IPS-NIHi11 (cell line): Measurements from ENCODE around the gene FANCC.

Source experiments
- DNase-seq: peaks from one replicate; pipeline ENCODE4 v3.0.0; 2012; ENCODE audit warnings: mixed read lengths, low spot score

The FANCC gene

GRCh38 chr9:95067057-95067456 is 250.5 kb downstream of the FANCC start:
- no peak for DNase-seq

- DNase-seq, result no peak
Observed at GRCh38 chr9:95065224-95065623, 252.3 kb downstream of the FANCC start.

- DNase-seq, result no peak
Observed at GRCh38 chr9:95063300-95063699, 254.2 kb downstream of the FANCC start.

DNA sequence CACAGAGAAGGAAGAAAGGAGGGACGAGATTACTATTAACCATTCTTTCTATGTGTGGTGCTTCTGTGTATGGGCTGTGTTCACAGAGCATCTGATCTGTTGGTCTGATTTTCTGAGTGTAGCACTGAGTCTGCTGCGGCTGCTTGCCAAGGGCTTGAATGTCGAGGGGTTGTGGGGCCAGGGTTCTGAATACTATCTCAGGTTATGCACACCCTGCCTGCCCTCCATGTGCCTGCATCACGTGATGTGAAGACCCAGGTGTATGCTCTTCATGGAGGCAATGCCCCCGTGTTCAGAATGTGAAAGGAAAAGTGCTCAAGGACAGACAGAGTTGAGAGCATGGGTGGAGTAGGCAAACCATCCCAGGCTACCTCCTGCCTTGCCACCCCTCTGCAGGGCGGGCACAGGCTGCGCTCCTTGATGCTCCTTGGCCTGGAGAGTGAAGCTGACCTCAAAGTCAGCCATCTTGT is 254.9 kb downstream of the FANCC start:
- DNase-seq, result no peak

DNA sequence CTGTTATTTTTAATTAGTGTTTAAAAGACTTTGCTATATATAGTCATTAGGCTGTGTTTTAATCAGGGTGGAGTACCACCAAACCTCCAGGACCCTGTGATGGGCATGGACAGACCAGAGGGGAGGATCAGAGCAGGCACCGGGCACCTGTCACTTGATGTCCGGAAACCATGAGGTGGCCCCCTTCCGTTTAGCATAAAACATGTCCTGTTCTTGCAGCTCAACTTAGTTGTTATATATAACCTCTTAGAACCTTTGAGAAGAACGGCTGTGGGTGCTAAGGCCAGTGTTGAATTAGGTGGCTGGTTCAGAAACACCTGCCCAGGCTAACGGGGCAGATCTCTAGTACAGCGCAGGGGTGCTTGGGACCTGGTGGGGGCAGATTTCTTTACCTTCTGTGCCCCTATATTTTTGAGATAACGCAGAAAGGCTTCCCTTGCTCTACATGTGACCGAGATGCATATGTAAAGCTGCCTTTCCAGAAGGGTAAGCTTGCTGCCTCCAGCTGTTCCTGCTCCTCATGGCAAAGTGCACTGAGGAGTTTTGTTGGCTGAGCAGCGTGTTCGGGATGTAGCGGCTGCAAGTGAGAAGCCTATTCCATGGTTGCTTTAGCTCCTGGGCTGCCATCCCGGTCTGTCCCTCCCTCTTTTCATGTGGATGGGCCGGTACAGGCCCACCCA is 255.5 kb downstream of the FANCC start:
- no peak for DNase-seq

GRCh38 chr9:95060916-95061315 is 256.6 kb downstream of the FANCC start:
- DNase-seq, result no peak

- DNase-seq, result no peak
Observed at GRCh38 chr9:95060234-95060633, 257.3 kb downstream of the FANCC start.

- no peak for DNase-seq
Observed at GRCh38 chr9:95058795-95059386, 258.6 kb downstream of the FANCC start.

DNA sequence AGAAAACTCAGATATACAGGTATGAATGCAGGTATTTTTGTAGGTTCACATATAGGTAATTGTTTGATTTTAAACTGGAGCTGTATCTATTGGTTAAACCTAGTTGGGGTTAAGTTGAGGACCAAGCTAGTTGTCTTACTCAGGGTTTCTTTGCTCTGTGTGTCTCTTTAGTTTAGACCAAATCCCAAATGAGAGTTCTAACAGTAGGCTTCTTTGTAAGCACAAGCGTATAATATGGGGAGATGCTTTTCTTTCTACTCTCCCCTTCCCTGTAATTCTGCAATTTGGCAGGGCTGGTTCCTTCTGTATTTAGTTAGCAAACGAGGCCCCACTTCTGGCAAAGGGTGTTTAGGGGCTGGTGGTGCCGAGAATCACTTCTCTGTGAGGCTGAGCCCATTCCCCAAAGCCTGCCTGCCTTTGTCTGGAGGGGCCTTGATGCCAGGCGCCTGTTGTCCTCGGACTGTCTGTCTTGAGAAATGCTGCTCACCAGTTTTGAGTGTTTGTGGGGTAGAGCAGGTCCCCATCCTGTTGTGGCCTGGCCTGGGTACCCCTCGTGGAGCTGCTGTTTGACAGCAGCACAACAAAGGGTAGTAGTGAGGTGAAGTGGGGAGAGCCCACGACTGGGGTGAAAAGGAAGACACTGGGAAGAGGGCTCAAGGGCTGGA is 259.3 kb downstream of the FANCC start:
- no peak for DNase-seq

DNA sequence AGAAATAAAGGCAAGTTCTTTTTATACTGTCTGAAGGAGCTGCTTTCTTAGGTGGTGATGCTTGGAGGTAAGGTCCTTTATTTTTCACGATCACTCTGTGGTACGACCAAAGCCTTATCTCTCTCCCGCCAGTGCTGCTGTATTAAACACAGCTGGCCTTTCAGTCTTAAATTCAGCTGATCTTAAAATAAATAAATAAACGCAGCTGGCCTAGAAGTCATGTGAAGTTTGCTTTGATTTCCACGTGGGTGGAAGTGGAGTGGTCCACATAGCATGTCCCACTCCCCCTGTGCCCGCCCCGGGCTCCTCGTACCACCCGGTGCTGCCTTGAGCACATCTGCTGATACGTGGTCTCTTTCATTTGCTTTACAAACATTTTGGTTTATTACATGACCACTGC is 260.4 kb downstream of the FANCC start:
- no peak for DNase-seq

GRCh38 chr9:95055851-95056551 is 261.5 kb downstream of the FANCC start:
- DNase-seq, result no peak

- DNase-seq, result no peak
Observed at GRCh38 chr9:95055334-95055850, 262.1 kb downstream of the FANCC start.

- no peak for DNase-seq
Observed at GRCh38 chr9:95053611-95054570, 263.6 kb downstream of the FANCC start.

DNA sequence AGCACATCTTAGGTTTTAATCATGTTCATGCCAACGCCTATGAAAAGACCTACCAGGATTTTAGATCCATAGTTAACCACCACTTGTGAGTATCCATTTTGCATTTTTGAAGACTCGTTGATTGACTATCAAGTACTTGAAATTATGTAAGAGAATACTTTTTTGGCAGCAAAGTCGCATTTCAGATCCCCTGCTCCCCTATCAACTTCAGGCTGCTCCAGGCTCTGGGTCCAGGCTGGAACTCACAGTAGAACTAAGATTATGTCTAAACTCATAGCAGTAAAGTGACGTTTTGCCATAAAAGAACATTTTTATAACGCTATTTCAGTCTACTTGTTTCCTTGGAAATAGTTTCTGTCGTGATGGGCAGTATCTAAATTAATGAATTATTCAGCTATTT is 267.7 kb downstream of the FANCC start:
- DNase-seq, result no peak
